SK-N-SH (cell line): ENCODE measurements around the gene TOM1L1. TPM values are rescaled to one million over a fixed set of nuclear protein-coding genes. Genes with fewer than 3 reads are reported as not detected.

Source experiments
- CTCF ChIA-PET: fragments of 300-600, 350-600 bp; formaldehyde crosslinking; extraction: SDS; loops from one replicate; lab custom pipeline; 2021; lab: Yijun Ruan, JAX
- POLR2A ChIA-PET: fragments of 350-600 bp; sonication (Branson Sonifier 250); formaldehyde crosslinking; extraction: SDS; loops from one replicate; lab custom pipeline; 2020; ENCODE audit warnings: antibody characterized with exemption, inconsistent platforms; lab: Yijun Ruan, JAX
- DNase-seq: peaks from one replicate; pipeline ENCODE4 v3.0.0; 2012
- H2AFZ ChIP-seq: fragments of 200-600 bp; sonication (generic); 2 replicates; pipeline ENCODE4 v1.8.1; 2016; ENCODE audit warnings: antibody characterized with exemption, mild to moderate bottlenecking, low read depth
- H3F3A ChIP-seq: fragments of 200-600 bp; sonication (generic); replicated peaks from 2 replicates; pipeline ENCODE3; 2016; ENCODE audit warnings: antibody characterized with exemption, mild to moderate bottlenecking; ENCODE audit not compliant: insufficient read depth
- H3K27ac ChIP-seq, 2 experiments: fragments of 200-500 bp in 1 of 2; fragments of 200-600 bp in 1 of 2; sonication (Bioruptor generic) in 1 of 2; sonication (generic), shearing (Covaris generic) in 1 of 2; 2 replicates each; pipeline versions ENCODE4 v1.5.1 to v1.6.1; 2014 to 2016; ENCODE audit warnings: low read depth in 2 of 2, inconsistent platforms in 1 of 2, low read length in 1 of 2, mild to moderate bottlenecking in 1 of 2, mixed read lengths in 1 of 2
- H3K27me3 ChIP-seq: fragments of 200-600 bp; sonication (generic), shearing (Covaris generic); 2 replicates; pipeline ENCODE4 v1.6.1; 2016; ENCODE audit warnings: mixed run types; ENCODE audit not compliant: insufficient read depth
- H3K36me3 ChIP-seq, 2 experiments: fragments of 200-500 bp in 1 of 2; fragments of 200-600 bp in 1 of 2; sonication (Bioruptor generic) in 1 of 2; sonication (generic) in 1 of 2; replicated peaks in 1 of 2; 2 replicates each; pipeline versions ENCODE3 to v1.5.1; 2014 to 2016; ENCODE audit warnings: low read length in 1 of 2, mild to moderate bottlenecking in 1 of 2; ENCODE audit not compliant: insufficient read depth in 2 of 2, control insufficient read depth in 1 of 2
- H3K4me1 ChIP-seq, 2 experiments: fragments of 200-500 bp in 1 of 2; fragments of 200-600 bp in 1 of 2; sonication (Bioruptor generic) in 1 of 2; sonication (generic), shearing (Covaris generic) in 1 of 2; 2 replicates each; pipeline versions ENCODE4 v1.5.1 to v1.6.1; 2014 to 2016; ENCODE audit warnings: low read depth in 1 of 2, low read length in 1 of 2, mixed run types in 1 of 2; ENCODE audit not compliant: insufficient read depth in 2 of 2, control insufficient read depth in 1 of 2
- H3K4me2 ChIP-seq: fragments of 200-600 bp; sonication (generic), shearing (Covaris generic); 2 replicates; pipeline ENCODE4 v1.6.1; 2017; ENCODE audit warnings: mixed run types
- H3K4me3 ChIP-seq, 2 experiments: fragments of 200-500 bp in 1 of 2; fragments of 200-600 bp in 1 of 2; sonication (Bioruptor generic) in 1 of 2; sonication (generic), shearing (Covaris generic) in 1 of 2; 2 replicates each; pipeline versions ENCODE4 v1.5.1 to v1.8.1; 2014 to 2016; ENCODE audit warnings: low read depth in 2 of 2, inconsistent platforms in 1 of 2, low read length in 1 of 2, mild to moderate bottlenecking in 1 of 2, mixed read lengths in 1 of 2, moderate library complexity in 1 of 2
- H3K79me2 ChIP-seq: fragments of 200-600 bp; sonication (generic); 2 replicates; pipeline ENCODE4 v1.8.1; 2017; ENCODE audit warnings: mild to moderate bottlenecking; ENCODE audit not compliant: insufficient read depth
- H3K9ac ChIP-seq: fragments of 200-600 bp; sonication (generic); 2 replicates; pipeline ENCODE4 v1.6.1; 2017; ENCODE audit warnings: mixed run types
- H3K9me2 ChIP-seq: fragments of 200-600 bp; sonication (generic); 2 replicates; pipeline ENCODE4 v1.6.1; 2017; ENCODE audit warnings: mixed run types
- H3K9me3 ChIP-seq: fragments of 200-600 bp; sonication (generic); 2 replicates; pipeline ENCODE4 v1.6.1; 2017; ENCODE audit warnings: mixed run types, mild to moderate bottlenecking, moderate library complexity
- H4K20me1 ChIP-seq: fragments of 200-600 bp; sonication (generic); 2 replicates; pipeline ENCODE4 v1.6.1; 2017; ENCODE audit warnings: mild to moderate bottlenecking, mixed run types; ENCODE audit not compliant: insufficient read depth
- FOSL2 ChIP-seq: IDR thresholded peaks from 2 replicates; pipeline ENCODE4 v1.4.0; 2012; ENCODE audit warnings: low read depth, mild to moderate bottlenecking, moderate library complexity, borderline replicate concordance
- FOXJ3 ChIP-seq: sonication (generic); formaldehyde crosslinking; IDR thresholded peaks from 2 replicates; pipeline ENCODE4 v1.5.1; 2020; ENCODE audit warnings: mild to moderate bottlenecking, missing genetic modification reagents
- GABPA ChIP-seq: IDR thresholded peaks from 2 replicates; pipeline ENCODE4 v1.4.0; 2012; ENCODE audit warnings: low read depth, mild to moderate bottlenecking
- GATA2 ChIP-seq: sonication (generic); formaldehyde crosslinking; IDR thresholded peaks from 2 replicates; pipeline ENCODE4 v1.5.0; 2020; ENCODE audit warnings: mild to moderate bottlenecking, missing genetic modification reagents
- IRF3 ChIP-seq: fragments of 150-350 bp; IDR thresholded peaks from 2 replicates; pipeline ENCODE4 v1.6.1; 2016; ENCODE audit warnings: mild to moderate bottlenecking, low read depth, low read length
- JUND ChIP-seq: IDR thresholded peaks from 2 replicates; pipeline ENCODE4 v1.4.0; 2012
- MAX ChIP-seq: IDR thresholded peaks from 2 replicates; pipeline ENCODE4 v1.4.0; 2012; ENCODE audit warnings: low read depth
- MEF2A ChIP-seq: IDR thresholded peaks from 2 replicates; pipeline ENCODE4 v1.4.0; 2012; ENCODE audit warnings: low read depth, borderline replicate concordance
- MXI1 ChIP-seq: IDR thresholded peaks from 2 replicates; pipeline ENCODE4 v1.6.1; 2012; ENCODE audit warnings: mild to moderate bottlenecking, low read depth, low read length, improper control_type of control experiment
- NFIC ChIP-seq: IDR thresholded peaks from 2 replicates; pipeline ENCODE4 v1.4.0; 2012; ENCODE audit warnings: borderline replicate concordance
- PBX3 ChIP-seq: IDR thresholded peaks from 2 replicates; pipeline ENCODE4; 2012
- POLR2AphosphoS5 ChIP-seq: IDR thresholded peaks from 2 replicates; pipeline ENCODE4 v1.6.1; 2012; ENCODE audit warnings: low read depth, low read length
- REST ChIP-seq: IDR thresholded peaks from 2 replicates; pipeline ENCODE4 v1.6.1; 2012; ENCODE audit warnings: mild to moderate bottlenecking, low read depth, low read length, moderate library complexity
- RXRA ChIP-seq: IDR thresholded peaks from 2 replicates; pipeline ENCODE4 v1.4.0; 2012; ENCODE audit warnings: low read depth, mild to moderate bottlenecking, borderline replicate concordance
- SIN3A ChIP-seq: IDR thresholded peaks from 2 replicates; pipeline ENCODE4 v1.6.1; 2012; ENCODE audit warnings: low read depth, mild to moderate bottlenecking, low read length, moderate library complexity, borderline replicate concordance
- WGBS: methylation state at CpG from one replicate; pipeline ENCODE4 v1.1.6; 2017; ENCODE audit warnings: low lambda C conversion rate; 5-methylcytosine and 5-hydroxymethylcytosine counted together
- polyA plus RNA-seq, 3 experiments: library from polyadenylated mRNA; depleted of rRNA; stranded (reverse); fragments of >200 nt; gene quantifications; 2 replicates each; pipeline ENCODE4 v1.2.3, GENCODE V29; 2012

Gene TOM1L1
- polyA plus RNA-seq, 1 of the 3 experiments (the other 2 are of a cell fraction) = 46.5 TPM

GRCh38 chr17:54906683-54907082, 6.0 kb downstream of the TOM1L1 start:
- Histone ChIP-seq H3K27me3 (no peaks in the 10 kb centered on the region), H3K4me3 (no peak overlapping the region), H3K9ac (no peak overlapping the region), H4K20me1 (no peaks in the 10 kb centered on the region), H3K36me3 (peaks cover 25 to 45% of the 10 kb centered on the region in 2 experiments), H3K9me2 (no peaks in the 10 kb centered on the region), H2AFZ (no peak overlapping the region), H3K4me1 (peaks cover 0 to 11% of the 10 kb centered on the region in 2 experiments; a peak in 2 of 4 replicates), H3K79me2 (peaks cover 13% of the 10 kb centered on the region), H3F3A (no peaks in the 10 kb centered on the region), H3K4me2 (no peak overlapping the region), H3K9me3 (no peaks in the 10 kb centered on the region), H3K27ac (no peak overlapping the region)
- ChIA-PET CTCF (interaction anchor here (1.5 kb wide), 1 partner anchor 122 kb away, joined by 3 read pairs; no protein-coding TSS in a partner anchor), POLR2A (no interaction called here)
- DNase-seq = no peak
- WGBS = 94% methylated on average over 7 of the region's 7 CpGs
- TF ChIP-seq MAX (no peak), MXI1 (no peak), FOSL2 (no peak), GABPA (no peak), IRF3 (no peak), SIN3A (no peak), POLR2AphosphoS5 (no peak), RXRA (no peak), JUND (no peak), MEF2A (no peak), REST (no peak)

- Histone ChIP-seq H3F3A (no peaks in the 10 kb centered on the region), H3K9me2 (no peaks in the 10 kb centered on the region), H3K4me3 (no peak overlapping the region), H3K4me2 (no peak overlapping the region), H3K9ac (no peak overlapping the region), H3K27me3 (no peaks in the 10 kb centered on the region), H2AFZ (no peak overlapping the region), H3K27ac (no peak overlapping the region), H4K20me1 (no peaks in the 10 kb centered on the region), H3K36me3 (peaks cover 25 to 52% of the 10 kb centered on the region in 2 experiments), H3K79me2 (peaks cover 13% of the 10 kb centered on the region; the same call in 1 of the 2 replicates), H3K9me3 (no peaks in the 10 kb centered on the region), H3K4me1 (peaks cover 0 to 8% of the 10 kb centered on the region in 2 experiments; a peak in 2 of 4 replicates)
- CTCF ChIA-PET = no interaction called here
- no peak for DNase-seq
- TF ChIP-seq NFIC = no peak
- TF ChIP-seq JUND = no peak
- no peak for TF ChIP-seq MAX
- TF ChIP-seq GATA2 (CRISPR knock-in tag) = no peak
- TF ChIP-seq POLR2AphosphoS5 = no peak
- no peak for TF ChIP-seq FOXJ3 (CRISPR knock-in tag)
- no peak for TF ChIP-seq PBX3
- WGBS = 98% methylated on average over 5 of the region's 5 CpGs
- POLR2A ChIA-PET = no interaction called here
Measured at GRCh38 chr17:54907376-54907775, 6.7 kb downstream of the TOM1L1 start.
